ENCODE data around the gene FGFRL1.
"Not testable (repeated sequence)": the region's sequence is repeated elsewhere in the genome, so short reads cannot be mapped to it uniquely, and the experiment has no call there.

FGFRL1 gene

DNA sequence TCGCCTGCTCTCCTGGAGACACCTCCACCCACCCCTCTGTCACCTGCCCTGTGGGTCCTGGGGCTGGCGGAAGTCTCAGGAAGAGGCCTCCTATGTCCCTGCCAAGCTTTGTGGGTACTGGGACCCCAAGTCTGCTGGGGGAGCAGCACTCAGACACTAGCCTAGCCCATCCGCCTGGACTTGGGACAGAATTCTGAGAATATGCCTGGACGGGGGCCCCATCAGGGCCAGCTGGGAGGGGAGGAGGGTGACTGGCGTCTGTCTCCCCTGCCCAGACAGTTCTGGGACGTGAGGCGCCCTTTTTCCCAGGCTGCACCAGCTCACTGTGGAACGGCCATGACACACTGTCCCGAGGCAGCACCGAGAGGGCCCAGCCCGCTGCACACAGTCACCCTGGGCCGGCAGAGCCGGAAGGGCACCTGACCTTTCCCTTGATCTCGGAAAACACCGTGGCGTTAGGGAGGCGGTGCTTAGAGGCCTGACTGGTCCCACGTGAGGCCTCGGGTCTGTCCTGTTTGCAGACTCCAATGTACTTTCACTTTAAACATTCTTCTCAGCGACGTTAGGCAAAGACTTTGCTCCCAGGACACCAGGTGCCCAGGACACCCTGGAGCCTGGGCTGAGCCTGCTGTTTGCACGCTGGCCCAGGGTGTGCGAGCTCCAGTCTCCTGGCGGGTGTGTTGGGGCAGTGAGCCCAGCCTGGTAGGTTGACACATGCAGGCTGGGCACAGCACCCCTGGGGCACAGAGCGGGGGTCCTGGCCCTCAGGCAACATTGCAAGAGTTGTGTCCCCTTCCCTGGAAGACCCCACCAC, 18.9 kb upstream of the FGFRL1 start:
- DNase-seq (ENCODE audit: low read depth), result no peak

DNA sequence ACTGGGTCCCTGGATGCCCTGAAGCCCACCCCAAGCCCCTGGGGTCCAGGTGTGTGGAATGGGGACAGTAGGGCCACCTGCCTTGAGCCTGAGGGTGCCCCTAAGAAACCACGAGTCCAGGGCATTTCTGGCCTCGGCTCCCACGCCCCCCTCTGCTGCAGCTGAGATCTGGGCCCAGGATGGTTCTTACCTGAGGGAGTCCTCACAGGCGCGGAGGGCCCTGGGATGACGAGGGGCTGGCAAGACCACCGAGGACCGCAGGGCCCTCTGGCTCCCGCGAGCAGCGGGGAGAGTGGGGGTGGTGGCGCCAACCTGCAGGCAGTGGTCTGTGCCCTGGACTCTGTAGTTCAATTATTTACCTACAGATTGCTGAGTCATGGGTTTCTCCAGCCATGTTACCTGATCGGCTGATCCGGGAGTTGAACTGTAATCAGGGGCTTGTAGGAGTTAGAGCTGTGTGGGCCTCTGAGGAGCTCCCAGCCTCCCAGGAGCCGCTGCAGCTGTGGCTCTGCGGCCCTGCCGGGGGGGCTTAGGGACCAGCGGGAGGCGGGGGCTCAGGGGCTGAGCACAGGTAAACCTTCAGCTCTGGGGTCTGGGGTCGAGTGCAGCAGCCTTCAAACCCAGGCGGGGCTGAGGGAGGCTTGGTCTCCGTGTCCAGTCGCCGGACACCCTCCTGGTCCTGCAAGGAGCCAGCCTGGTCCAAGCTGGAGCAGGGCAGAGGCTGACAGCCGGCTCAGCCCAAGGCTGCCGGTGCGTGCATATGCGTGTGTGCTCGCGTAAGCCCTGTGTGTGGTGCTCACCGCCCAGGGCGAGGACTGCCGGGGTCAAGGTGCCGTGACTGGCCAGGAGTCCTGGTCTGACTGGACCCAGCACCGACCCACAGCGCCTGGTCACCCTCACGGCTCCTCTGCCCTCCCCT, 18.1 kb upstream of the FGFRL1 start, which contains the start of gene SLC26A1:
Gene SLC26A1, minus strand, starts transcription at position 294 of the 919 bp plus-strand sequence. CDS start 1,701 bp downstream, outside the sequence.
- no peak for DNase-seq (ENCODE audit: low read depth)

DNA sequence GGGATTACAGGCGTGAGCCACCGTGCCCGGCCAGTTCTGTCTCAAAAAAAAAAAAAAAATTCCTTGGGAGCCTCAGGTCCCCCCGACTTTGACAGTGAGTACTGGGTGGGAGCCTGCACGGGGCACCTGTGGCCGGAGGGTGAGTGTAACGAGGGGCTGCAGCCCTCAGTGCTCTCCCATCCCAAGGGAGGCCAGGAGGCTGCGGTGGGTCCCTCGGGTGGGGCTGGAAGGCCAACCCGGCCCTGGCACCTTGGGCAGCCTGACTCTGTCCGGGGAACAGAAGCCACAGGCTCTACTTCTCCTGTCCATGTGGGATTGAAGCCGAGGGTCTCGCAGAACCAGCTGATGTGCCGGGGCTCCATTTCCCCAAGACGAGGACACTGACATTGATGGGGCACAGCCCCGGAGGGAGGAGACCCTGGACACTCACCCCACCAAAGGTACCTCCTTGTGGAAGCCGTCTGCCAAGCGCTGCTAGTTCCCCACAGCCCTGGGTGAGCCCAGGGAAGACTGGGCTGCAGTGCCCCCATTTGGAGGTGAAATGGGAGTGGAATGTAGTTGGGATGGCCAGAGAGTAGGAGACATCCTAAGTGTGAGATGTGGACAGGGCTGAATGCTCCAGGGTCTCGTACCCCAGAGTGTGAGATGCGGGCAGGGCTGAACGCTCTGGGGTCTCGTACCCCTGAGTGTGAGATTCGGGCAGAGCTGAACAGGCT, 16.0 kb upstream of the FGFRL1 start:
- no peak for DNase-seq (ENCODE audit: low read depth)

DNA sequence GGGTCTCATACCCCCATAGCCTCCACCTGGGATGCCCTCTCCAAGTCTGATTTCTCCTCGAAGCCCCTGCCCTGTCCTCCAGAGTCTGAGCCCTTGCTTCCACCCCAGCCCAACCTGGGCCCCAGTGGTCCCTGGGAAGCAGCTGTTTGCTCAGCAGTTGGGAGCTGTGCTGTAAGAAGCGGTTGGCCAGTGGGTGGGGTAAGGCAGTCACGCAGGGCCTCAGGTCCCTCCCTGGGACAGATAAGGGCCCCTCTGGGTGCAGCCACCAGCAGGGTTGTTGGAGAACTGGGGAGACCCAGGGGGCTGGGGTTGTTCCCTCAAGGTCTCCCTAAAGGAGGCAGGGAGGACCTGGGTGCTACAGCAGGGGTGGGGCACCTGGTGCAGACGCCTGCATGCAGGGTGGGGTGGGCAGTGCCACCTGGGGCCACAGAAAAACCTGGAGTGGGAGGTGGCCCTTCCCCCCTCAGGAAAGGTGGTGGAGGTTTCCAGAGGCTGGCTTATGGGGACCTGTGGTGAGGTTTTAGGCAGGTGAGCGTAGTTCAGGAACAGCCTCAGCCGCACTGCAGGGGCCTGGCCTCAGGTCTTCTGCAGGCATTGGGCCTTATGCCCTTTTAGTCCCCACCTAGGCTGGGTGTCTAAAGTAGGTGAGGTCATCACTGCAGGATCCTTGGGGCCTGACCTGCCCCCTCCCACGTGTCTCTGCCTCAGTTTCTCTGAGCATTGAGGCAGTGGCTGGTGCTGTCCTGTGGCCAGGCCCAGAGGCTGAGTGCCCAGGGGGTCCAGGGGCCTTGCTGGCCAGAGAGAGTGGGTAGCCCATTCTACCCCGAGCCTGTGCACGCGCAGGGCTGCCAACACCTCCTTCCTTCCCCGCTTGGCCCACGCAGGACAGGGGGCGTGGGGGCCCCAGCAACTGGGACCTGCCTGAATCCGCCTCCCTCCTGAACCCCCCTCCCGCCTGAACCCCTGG, 15.1 kb upstream of the FGFRL1 start:
- no peak for DNase-seq (ENCODE audit: low read depth)

DNA sequence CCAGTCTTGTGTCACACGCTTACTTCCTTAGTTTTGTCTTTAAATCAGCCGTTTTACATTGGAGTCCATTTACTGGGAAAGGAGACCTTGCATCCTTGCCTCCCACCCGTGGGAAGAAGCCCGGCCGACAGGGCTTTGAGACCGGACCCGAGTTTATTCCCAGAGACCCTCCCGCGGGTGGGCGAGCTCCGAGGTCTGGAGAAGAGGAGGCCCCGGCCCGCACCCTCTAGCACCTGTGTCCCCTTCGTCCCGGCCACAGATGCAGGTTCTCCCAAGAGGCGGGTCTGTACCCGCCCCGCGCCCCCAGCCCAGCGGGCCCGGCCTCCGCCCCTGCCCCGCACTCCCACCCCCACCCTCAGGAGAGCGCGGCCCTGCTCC, 14.4 kb upstream of the FGFRL1 start:
- DNase-seq (ENCODE audit: low read depth), result no peak

DNA sequence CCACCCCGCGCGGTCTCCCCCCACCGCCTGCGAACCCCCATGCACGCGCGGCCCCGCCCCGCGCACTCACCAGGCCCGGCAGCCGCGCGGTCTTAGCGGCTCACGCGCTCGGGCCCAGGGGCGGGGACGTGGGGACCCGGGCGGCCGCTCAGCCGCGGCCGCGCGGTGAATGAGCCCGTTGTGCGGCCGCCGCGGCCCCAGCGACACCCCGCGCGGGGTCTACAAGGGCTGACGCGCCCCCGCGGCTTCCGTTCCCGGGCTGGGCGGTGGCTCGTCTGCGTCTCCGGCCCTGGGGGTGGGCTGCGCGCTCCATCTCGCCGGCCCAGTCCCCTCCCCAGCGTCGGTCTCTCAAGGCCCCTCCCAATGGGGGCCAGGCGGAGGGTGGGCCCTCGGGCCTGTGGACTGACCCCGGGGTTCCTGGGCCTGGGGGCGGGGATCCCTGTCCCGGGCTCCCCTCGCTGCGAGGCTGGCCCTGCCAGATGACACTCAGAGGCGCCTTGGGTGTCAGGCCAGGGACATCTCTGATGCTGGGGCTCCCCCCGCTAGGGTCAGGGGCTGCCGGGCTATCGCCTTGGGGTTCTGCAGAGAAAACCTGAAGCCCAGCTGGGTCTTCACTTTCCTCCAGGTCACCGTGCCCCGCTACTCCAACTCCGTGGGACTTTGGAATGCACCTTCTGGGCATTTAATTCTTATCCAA, 13.9 kb upstream of the FGFRL1 start:
- DNase-seq (ENCODE audit: low read depth), result no peak

DNA sequence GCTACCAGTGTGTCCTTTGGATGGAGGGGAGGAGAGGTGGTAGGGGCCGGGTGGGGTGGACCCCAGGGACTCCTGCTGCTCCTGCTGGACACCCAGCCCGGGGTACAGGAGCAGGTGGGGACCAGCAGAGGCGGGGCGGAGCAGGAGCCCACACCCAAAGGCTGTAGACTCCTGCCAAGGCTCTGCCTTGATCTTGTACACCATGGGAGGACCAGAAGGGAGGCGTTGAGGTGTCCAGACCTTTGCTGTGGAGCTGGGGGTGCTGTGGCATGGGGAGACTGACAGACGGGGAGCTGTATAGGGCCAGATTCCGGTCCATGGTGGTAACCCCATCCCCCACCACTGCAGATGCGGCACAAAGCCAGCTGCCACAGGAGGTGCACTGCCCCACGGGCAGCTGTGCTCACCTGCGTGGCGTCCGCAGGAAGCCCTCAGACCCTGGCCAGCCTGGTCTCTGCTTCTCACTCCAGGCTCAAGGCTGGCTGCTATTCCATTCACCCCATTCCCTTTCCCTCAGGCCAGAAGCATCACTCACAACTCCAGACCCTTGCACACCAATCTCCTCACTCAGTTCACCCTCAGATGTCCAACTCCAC, 13.2 kb upstream of the FGFRL1 start:
- no peak for DNase-seq (ENCODE audit: low read depth)

DNA sequence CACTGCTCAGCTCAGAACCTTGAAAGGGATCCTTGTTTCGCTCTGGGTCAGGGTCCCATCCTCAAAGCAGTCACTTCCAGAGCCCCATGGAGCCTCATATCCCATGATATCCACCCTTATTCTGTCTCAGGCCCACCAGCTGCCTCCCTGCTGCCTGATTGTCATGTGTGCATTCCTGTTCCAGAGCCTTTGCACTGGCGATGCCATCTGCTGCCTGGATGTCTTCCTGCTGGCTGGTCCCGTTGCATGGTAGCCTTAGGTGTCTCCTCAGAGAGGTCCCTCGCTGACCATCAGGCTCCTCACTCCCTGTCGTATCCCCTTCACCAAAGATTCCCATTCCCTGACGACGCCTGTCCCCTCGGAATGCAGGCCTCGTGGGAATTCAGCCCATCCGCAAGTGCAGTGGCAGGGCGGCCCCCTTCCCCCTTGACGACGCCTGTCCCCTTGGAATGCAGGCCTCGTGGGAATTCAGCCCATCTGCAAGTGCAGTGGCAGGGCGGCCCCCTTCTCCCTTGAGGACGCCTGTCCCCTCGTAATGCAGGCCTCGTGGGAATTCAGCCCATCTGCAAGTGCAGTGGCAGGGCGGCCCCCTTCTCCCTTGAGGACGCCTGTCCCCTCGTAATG, 12.1 kb upstream of the FGFRL1 start:
- DNase-seq (ENCODE audit: low read depth), result not testable (repeated sequence)

DNA sequence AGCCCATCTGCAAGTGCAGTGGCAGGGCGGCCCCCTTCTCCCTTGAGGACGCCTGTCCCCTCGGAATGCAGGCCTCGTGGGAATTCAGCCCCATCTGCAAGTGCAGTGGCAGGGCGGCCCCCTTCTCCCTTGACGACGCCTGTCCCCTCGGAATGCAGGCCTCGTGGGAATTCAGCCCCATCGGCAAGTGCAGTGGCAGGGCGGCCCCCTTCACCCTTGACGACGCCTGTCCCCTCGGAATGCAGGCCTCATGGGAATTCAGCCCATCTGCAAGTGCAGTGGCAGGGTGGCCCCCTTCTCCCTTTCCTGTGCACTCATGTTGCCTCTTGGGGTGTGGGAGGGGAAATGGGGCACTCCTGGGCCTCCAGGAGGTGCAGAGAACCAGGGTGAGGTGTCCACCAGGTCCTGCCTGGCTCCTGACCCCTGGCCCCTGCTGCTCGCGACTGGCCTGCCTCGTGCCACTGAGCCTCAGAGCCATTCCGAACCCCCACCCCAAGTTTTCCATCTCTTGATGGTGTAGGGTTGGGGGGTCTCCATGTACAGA, 11.5 kb upstream of the FGFRL1 start:
- no peak for DNase-seq (ENCODE audit: low read depth)

DNA sequence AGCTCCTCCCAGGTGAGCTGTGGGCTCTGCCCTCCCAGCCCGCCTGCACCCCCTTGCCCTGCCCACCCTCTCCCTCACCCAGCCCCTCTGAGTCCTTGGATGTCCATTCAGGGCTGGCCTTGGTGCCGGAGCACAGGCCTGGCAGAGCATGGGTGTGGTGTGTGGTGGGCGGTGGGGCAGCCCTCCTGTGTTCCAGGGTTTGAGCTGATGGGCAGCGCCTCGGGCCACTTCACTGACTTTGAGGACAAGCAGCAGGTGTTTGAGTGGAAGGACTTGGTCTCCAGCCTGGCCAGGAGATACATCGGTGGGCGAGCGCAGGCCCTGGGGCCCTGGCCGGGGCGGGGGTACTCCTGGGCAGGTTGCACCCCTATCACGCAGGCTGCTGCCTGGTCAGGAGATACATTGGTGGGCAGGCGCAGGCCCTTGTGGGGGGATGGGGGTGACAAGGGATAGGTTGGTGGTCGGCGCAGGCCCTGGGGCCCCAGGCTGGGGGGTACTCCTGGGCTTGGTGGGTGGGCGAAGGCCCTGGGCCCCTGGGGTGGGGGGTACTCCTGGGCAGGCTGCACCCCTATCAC, 10.7 kb upstream of the FGFRL1 start:
- no peak for DNase-seq (ENCODE audit: low read depth)

DNA sequence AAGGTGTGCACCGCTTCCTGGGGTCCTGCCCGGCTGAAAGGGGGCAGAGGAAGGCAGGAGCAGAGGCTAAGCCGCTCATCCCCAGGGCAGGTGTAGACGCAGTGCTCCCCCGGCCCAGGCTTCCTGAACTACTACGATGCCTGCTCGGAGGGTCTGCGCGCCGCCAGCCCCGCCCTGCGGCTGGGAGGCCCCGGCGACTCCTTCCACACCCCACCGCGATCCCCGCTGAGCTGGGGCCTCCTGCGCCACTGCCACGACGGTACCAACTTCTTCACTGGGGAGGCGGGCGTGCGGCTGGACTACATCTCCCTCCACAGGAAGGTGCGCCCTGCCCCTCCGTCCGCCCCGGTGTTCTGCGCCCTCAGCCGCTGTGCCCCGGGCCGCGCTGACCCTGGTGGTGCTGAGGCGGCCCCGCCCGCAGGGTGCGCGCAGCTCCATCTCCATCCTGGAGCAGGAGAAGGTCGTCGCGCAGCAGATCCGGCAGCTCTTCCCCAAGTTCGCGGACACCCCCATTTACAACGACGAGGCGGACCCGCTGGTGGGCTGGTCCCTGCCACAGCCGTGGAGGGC, 9.8 kb upstream of the FGFRL1 start:
- DNase-seq (ENCODE audit: low read depth), result no peak

DNA sequence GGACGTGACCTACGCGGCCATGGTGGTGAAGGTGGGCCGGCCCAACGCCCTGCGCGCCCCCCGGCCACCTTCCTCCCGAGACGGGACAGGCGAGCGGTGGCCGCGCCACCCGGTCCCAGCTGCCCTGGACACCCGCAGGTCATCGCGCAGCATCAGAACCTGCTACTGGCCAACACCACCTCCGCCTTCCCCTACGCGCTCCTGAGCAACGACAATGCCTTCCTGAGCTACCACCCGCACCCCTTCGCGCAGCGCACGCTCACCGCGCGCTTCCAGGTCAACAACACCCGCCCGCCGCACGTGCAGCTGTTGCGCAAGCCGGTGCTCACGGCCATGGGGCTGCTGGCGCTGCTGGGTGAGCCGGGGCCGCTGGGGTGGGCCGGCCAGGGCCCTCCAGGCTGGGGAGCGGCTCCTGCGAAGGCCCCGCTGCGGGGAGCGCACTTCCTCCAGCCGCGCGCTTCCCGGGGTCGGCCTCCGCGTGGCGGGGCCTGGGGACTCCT, 9.2 kb upstream of the FGFRL1 start:
- no peak for DNase-seq (ENCODE audit: low read depth)

DNA sequence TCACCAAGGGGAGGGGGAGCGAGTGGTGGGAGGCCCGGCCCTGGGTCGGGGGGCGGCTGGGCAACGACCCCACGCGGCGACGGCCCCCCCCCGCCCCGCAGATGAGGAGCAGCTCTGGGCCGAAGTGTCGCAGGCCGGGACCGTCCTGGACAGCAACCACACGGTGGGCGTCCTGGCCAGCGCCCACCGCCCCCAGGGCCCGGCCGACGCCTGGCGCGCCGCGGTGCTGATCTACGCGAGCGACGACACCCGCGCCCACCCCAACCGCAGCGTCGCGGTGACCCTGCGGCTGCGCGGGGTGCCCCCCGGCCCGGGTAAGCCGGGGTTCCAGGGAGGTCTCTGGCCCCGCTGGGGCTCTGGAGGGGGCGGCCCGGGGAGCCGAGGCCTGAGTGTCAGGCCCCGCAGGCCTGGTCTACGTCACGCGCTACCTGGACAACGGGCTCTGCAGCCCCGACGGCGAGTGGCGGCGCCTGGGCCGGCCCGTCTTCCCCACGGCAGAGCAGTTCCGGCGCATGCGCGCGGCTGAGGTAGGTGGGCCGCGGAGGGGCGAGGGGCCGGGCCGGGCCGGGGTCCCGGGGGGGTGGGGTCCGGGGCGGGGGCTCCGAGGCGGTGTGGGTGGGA, 8.7 kb upstream of the FGFRL1 start:
- DNase-seq (ENCODE audit: low read depth), result no peak

DNA sequence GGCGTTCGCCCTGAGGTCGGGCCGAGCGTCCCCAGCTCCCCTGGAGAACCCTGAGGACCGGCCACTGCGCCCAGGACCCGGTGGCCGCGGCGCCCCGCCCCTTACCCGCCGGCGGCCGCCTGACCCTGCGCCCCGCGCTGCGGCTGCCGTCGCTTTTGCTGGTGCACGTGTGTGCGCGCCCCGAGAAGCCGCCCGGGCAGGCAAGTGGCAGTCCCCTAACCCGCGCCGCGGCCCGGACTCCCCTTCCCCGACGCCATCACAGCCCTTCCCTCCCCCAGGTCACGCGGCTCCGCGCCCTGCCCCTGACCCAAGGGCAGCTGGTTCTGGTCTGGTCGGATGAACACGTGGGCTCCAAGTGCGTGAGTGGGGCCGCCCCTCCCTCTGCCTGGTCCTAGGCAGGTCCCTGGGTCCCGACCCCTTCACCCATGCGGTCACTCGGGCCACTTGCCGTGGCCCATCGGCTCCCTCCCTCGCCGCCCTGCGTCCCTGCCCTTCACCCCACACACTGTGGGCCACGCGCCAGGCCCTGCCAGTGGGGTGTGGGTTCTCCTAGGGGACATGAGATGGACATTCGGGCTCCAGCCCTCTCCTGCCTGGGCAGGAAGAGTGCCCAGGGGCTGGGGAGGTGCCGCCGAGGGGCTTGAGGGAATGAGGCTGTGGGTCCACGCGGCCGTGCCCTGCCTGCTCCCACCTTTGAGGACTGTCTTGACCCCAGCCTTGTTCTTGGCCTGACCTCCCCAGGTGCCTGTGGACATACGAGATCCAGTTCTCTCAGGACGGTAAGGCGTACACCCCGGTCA, 8.0 kb upstream of the FGFRL1 start:
- DNase-seq (ENCODE audit: low read depth), result no peak

DNA sequence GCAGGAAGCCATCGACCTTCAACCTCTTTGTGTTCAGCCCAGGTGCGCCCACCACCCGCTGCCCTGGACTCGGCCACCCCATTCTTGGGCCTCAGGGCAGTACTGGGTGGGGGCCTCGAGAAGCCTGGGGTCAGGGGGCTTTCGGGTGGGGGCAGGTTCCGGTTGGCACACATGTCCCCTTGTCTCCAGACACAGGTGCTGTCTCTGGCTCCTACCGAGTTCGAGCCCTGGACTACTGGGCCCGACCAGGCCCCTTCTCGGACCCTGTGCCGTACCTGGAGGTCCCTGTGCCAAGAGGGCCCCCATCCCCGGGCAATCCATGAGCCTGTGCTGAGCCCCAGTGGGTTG, 7.4 kb upstream of the FGFRL1 start:
- no peak for DNase-seq (ENCODE audit: low read depth)

DNA sequence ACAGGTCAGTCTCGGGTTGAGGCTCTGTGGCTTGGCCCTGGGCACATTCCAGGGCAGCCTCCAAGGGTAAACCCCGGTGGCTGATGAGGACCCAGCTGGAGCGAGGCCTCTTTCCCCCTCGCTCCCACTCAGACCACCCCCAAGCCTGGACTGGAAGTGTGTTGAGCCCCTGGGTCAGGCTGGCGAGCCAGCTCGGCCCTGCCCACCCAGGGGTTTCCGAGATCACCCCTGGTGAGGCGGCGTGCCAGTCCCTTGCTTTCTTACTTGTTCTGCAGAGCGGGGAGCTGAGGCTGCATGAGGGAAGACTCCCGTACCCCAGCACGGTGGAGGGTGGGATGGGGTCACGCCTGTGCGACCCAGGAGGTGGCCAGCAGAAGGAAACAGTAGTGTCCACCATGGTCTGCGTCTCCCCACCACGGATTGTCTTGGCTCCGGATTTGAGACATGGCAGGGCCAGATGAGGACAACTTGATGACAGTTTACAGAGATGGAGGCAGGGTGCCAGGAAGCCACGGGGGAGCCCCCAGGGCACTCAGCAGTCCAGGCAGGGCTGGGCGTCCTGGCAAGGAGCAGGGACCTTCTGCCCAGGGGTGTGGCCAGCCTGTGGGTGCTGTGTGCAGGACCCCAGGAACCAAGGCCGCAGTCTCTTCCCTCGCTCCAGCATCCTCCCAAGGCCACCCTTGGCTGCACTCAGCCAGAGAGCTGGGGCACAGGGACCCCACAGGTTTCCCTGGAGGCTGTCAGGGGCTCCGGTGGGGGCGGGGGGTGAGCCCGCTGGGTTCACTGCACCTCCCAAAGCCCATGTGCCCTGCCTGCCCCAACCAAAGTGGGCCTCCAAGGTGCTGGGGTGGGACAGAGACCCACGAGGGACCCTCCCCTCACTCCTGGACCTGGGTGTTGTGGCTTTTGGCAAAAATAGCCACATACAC, 6.6 kb upstream of the FGFRL1 start:
- DNase-seq (ENCODE audit: low read depth), result no peak
